DLD1 (cell line): ENCODE results near the gene PTGR1.
"Not testable (repeated sequence)": the region's sequence is repeated elsewhere in the genome, so short reads cannot be mapped to it uniquely, and the experiment has no call there.

ENCODE experiments used
- in situ Hi-C: cut with HindIII; loops from 2 replicates; pipeline ENCODE4 v1.10.0; 2017; ENCODE audit warnings: low sequenced_read_pairs

The PTGR1 gene

DNA sequence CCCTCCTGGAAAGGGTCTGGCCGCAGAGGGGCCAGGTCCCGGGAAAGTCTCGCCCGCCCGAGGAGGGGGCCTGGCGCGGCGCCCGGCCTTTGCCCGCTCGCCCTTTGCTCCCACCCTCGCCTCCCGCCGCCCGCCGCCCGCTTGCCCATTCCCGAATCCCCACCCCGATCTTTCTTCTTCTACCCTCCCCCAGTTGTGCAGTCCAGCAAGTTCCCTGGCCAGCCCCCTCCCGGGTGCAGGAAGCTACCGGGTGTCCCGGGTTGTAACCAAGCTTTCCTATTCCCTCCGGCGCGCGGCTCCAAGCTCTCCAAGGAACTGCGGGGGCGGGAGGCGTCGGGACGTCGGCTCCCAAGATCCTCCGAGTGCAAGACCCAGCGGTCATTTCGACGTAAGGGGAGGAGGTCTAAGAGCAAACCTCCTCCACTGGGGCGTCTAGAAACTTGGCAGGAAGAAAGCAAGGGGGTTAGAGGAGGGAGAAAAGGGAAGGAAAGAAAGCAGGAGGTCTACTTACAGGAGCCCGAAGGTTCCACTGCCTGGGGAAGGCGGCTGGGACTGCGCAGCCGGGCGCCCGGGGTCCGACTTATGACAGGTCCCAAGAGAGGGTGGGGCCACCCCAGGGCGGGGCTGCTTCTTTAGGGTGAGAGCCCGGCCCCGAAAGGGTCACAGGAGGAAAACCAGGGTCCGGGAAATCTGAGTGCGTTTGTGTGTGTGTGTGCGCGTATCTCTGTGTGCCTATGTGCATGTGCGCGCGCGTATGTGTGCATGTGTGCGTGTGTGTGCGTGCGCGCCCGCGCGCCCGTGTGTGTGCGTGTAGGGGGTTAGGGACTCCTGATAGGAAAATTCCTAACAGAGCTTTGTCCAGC, at the start of gene PTGR1:
Gene PTGR1 (minus strand): TSS at position 556 of the 863 bp plus-strand sequence. CDS start 2,225 bp downstream, outside the sequence.
- in situ Hi-C loops: loop anchor here (10.0 kb wide), 1 partner anchor 205 kb away; no protein-coding TSS in a partner anchor

DNA sequence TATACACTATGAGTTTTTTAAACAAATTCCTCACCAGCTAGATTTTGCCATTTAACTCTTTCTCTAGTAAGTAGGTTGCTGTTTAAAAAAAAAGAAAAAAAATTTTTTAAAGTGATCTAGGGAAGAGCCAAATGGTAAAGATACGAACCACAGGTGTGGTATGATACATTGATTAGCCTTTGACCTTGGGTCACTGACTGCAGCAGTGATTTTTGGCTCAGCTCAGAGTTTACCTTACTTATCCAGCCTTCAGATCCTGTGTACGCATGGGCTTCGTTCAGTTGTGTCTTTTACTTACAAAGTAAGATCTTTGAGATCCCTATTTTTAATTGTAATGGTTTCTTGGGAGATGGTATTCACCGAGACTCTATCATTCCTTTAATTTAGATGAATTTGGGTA, 49.6 kb upstream of the PTGR1 start:
- in situ Hi-C loops: no loop called here

DNA sequence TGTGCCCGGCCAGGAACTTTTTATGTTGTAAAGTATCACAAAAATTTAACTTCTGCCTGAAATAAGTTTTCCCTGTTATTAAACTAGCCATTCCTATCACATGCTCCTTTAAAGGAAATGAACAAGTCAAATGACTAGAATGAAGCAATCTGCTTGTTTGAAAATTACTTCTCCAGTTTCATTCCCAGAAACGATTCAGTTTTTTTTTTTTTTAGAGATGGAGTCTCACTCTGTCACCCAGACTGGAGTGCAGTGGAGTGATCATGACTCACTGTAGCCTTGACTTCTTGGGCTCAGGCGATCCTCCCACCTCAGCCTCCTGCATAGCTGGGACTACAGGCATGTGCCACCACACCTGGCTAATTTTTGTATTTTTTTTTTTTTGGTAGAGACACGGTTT, 48.6 kb upstream of the PTGR1 start:
- in situ Hi-C loops: no loop called here

DNA sequence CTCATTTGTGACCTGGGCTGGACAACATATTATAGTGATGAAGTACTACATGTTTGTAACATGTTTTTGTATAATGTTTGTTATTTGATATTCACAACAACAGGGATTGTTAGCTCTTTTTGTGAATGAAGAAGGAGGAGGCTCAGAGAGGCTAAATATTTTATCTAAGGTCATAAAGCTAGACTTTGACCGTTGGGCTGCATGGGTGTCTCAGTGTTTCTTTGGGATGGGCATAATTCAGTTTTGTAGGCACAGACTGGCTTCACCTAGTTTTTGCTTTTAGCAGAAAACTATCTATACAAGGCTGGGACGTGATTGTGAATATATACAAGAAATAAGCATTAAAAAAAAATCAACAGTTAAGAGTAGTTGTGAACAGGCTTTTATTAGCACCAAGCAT, 47.0 kb upstream of the PTGR1 start:
- in situ Hi-C loops: no loop called here

DNA sequence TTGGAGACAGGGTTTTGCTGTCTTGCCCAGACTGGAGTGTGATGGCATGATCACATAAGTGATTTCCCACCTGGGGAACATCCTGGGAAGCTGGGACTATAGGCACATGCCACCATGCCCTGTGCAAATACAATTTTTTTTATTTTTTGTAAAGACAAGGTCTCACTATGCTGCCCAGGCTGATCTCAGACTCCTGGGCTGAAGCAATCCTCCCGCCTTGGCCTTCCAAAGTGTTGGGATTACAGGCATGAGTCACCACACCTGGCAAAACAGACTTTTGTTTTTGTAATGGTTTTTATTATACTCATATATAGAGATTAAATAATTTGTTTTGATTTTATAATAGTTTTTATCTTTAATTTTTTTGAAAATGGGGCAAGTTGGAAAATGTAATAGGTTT, 46.4 kb upstream of the PTGR1 start:
- in situ Hi-C loops: no loop called here

DNA sequence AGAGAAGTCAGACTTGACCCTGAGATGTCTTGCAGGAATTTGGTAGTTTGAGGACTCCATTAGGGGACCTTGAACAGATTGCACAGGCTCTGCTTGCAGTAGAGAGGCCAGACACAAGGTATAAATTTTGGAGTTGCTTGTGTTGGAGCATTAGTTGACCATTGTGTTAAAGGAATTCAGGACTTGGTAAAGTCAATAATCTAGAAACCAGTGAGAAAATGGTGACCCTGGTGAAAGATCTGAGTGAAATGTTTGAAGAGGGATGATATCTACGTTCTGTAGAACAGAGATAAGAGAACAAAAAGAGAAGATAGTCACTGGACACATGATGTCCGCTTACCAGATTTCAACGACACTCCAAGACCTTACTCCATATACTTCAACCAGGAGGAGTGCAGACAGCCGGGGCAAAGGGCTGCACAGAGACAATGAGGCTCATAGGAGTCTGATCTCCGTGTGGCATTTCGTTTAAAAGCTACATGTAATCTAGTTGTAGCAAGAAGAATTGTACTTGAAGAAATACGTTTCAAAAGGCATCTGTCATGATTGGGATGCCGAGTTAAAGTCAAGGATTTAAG, 44.8 kb upstream of the PTGR1 start:
- in situ Hi-C loops: no loop called here

DNA sequence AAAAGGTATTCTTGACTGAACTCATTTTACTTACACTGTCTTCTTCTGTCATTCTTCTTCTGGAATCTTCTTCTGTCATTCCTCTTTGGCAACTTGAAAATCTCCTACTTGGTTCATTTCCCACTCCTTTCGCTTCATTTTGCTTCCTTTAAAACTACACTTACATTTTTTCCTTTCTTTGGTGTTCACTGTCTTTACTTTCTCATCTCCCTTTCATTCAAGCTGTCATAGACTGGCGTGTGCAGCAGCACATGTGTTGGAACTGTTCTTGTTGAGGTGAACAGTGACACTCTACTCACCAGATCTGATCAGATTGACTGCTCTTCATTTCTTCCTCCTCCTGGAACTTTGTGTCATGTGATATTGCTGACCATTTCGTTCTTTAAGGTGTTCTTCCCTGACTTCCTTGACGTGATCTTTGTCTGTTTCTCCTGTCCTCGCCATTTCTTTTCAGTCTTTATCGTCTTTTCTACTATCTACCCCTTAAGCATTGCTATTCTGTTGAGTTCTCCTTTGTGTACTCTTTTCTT, 38.0 kb upstream of the PTGR1 start:
- in situ Hi-C loops: no loop called here

DNA sequence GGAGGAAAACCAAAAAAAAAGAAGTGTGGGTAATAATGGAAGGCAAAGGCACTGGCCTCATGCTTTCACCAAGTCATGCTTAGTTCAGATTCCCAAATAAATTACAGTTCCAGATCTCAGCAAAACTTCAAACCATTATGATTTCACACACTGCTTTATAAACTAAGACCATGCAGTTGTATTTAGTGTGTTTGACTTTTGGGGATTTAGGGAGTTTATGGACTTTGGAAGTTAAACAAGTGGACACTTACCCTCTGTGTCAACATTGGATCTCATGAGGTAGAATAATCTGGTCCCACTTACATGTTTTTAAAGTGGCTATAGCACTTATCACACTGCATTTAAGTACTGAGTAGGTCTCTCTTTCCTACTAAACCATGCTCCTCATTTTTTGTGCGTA, 35.4 kb upstream of the PTGR1 start:
- in situ Hi-C loops: no loop called here

DNA sequence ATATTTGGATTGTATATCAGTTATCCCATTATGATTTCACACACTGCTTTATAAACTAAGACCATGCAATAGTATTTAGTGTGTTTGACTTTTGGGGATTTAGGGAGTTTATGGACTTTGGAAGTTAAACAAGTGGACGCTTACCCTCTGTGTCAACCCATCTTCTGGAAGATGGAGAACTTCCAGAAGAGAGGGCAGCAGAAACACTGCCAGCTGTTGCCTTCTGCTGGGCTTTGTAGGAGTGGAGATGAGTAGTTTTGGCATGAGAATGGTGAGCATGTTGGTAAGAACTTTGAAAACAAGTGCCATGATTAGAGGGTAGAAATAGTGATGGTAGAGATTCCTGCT, 33.9 kb upstream of the PTGR1 start:
- in situ Hi-C loops: no loop called here

DNA sequence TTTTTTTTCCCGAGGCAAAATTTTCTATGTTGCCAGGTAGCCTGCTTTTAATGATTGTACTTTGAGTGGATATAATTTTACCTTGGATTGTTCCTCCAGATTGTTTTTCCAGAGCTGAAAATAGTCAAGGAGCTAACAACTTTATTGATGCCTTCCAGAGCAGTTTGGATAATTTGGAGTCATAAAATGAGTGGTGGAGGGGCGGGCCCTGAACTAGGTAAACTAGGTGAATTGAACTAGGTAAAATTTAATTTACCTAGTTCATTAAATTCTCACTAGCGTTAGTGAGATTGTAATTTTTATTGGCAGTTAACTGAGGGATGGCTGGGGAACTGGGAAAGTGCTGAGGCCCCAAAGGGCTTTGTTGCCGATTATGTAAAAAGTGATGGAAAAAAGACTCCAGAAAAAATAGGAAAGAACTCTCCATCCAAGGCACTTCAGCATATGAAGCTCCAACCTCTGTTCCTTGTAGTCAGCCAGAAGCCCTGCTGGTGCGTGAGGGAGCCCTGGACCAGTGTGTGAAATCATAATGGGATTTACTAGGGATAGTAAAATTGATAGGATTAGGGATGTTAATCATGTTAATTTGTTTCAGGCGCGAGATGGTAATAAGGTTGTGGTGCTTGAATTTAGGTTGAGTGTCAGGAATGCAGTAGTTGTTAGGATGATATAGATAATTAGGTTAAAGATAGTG, 33.4 kb upstream of the PTGR1 start:
- in situ Hi-C loops: no loop called here

DNA sequence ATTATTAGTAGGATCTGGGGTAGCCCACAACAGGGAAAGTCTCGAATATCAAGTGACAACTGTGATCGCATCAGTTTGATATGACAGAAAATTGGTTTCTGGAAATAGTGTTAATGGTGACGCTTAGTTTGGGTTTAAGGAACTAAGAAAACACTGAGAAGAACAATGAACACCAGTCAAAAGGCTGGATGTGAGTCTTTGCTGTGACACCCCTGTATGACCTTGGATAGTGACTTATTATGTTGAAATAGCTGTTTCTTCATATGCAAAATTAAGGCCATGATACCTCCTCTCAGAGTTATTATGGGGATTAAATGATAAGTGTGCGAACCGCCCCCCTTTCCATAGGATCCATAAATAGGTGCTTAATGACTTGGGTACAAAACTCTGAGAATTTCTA, 32.6 kb upstream of the PTGR1 start:
- in situ Hi-C loops: no loop called here

DNA sequence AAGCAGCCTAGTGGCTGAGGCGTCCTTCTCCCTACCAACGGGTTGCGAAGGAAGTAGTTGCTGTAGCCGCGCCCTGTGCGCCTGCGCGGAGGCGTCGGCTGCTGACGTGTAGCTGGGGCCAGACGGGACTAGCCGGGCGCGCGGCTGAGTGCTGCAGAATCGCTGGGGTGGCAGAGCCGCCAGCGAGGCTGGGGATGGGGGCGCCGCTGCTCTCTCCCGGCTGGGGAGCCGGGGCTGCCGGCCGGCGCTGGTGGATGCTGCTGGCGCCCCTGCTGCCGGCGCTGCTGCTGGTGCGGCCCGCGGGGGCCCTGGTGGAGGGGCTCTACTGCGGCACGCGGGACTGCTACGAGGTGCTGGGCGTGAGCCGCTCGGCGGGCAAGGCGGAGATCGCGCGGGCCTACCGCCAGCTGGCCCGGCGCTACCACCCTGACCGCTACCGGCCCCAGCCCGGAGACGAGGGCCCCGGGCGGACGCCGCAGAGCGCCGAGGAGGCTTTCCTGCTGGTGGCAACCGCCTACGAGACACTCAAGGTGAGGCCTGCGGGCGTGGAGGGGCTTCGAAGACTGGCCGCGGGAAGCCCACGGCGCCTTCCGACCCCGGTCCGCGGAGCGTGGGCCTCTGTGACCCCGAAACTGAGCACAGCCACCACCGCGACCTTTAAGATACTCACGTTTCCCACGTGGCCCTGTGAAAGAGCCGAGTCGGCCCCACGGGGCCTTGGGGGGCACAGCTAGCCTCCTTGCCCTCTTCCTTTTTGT, 31.9 kb upstream of the PTGR1 start, which contains the start of gene DNAJC25:
Gene DNAJC25 (plus strand): TSS at position 121 of the 758 bp plus-strand sequence. CDS start 74 bp downstream, at position 195.
- in situ Hi-C loops: no loop called here

DNA sequence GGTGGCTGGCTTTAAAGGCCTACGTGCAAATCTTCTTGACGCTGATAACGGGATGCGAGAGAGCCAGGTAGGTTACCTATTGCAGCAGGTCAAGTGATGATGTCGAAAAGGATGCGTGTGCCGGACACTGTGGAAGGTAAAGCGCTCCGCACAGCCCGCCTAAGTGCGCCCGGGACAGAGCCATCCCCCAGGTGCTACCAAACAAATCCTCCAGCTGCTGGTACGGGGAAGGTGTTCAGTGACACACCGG, 31.4 kb upstream of the PTGR1 start:
- in situ Hi-C loops: no loop called here

DNA sequence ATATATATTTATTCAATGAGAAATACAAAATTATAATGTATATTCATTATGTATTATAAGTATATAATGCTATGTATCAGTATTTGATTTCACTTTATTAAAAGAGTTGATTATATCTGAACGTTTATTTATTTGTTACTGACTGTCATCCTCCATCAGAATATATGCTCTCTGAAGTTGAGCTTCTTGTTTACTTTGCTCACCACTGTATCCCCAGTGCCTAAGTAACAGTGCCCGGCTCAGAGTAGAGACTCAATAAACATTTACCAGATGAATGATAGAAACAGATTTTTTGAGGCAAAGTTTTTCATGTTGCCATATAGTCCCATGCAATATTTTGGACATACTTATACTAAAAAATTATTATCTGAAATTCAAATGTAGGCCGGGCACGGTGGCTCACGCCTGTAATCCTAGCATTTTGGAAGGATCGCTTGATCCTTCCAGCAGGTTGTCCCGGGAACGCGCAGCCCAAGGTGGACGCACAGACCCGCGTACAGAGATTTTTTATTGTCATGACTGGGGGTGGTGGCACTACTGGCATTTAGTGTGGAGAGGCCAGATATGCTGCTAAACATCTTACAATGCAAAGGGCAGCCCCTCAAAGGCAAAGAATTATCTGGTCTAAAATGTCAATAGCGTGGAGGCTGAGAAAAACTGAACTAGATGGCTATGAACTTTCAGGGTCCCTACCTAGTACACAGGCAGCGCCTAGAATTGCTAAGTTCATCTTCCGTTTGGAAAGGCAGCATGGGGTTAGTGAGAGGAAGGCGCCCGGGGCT, 30.9 kb upstream of the PTGR1 start:
- in situ Hi-C loops: no loop called here

DNA sequence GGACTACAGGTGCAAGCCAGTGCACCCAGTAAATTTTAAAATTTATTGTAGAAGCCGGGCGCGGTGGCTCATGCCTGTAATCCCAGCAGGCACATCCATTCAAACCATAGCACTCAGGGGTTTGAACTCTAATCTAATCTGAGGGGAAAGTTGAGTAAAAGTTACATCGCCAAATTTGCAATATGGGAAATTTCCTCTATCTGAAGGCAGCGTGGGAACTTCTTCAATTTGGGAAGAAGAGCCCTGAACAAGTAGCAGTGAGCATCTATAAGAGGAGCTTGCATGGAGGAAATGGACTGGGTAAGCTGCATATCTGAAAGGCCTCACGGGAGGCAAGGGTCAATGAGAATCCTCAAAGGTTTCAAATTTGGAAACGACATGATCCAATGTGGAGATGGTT, 29.0 kb upstream of the PTGR1 start:
- in situ Hi-C loops: no loop called here

DNA sequence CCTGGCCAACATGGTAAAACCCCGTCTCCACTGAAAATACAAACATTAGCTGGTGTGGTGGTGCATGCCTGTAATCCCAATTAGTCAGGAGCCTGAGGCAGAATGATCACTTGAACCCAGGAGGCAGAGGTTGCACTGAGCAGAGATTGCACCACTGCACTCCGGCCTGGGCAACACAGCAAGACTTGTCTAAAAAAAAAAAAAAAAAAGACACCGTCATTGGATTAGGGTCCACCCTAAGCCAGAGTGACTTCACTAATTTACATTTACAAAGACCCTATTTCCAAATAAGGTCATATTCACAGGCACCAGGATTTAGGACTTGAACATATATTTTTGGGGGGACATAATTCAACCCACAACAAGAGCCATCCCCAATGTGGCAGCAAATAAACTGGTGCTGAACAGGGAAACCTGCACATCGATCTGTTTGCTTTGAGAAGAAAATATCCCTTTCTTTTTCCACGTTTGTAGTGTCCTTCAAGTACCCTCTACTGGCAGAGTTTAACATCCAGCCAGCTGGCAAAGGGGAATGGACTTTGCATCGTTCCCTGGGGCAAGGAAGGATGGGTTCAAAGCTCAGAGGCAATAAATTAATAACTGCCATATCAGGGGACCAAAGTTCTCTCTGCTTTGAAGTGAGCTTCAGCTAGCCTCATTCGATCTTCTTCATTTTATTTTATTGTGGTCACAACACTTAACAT, 28.0 kb upstream of the PTGR1 start:
- in situ Hi-C loops: no loop called here

DNA sequence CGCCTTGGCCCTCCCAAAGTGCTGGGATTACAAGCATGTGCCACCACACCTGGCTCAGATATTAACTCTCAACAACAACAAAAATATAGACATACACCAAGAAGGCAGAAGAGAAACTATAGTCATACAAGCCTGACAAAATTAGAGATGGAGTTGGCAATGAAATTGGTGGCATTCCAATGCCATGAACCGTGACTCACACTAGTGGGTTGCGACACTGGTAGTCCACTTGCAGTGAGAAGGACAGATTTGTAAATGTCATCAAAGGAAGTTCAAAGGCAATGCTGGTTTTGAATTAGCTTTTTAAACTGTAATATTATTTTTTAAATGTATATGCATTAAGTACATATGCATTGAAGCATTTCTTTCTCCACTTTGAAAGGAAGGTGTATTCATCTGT, 23.2 kb upstream of the PTGR1 start:
- in situ Hi-C loops: no loop called here

DNA sequence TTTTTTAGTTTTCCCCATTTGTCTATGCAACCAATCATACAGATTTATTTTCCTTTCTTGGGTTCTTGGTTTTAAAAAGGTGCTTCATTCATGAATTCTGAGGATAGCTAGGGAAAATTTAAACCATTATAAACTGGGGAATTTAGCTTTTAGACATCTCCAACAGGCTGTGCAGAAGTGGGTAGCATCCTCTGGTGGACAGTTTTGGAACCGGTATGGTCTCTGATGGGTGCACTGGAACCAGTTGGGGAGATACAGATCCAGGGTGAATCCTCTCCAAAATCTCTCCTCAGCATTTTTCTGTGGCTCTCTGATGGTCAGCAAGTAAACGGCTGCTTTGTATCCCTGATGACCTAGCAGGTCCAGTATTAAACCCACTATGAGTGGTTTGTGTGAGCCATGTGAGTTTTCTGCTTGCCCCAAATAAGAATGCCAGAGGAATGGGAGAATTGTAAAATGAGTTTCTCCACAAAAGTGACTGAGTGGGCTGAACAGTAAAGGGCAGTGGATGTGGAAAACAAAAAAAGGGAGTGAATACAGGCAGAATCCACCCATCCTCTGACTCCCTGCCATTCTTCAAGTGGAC, 22.5 kb upstream of the PTGR1 start:
- in situ Hi-C loops: no loop called here

DNA sequence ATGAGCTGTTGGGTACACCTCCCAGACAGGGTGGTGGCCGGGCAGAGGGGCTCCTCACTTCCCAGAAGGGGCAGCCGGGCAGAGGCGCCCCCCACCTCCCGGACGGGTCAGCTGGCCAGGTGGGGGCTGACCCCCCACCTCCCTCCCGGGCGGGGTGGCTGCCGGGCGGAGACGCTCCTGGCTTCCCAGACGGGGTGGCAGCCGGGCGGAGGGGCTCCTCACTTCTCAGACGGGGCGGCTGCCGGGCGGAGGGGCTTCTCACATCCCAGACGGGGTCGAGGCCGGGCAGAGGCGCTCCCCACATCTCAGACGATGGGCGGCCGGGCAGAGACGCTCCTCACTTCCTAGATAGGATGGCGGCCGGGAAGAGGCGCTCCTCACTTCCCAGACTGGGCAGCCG, 17.9 kb upstream of the PTGR1 start:
- in situ Hi-C loops: not testable (repeated sequence)
